Kidney capillary endothelial cell (primary cell): ENCODE measurements around the gene POP7.

Source experiments
- DNase-seq: peaks from one replicate; pipeline ENCODE4 v3.0.0-alpha.2; 2018; ENCODE audit warnings: low spot score

Gene POP7

DNA sequence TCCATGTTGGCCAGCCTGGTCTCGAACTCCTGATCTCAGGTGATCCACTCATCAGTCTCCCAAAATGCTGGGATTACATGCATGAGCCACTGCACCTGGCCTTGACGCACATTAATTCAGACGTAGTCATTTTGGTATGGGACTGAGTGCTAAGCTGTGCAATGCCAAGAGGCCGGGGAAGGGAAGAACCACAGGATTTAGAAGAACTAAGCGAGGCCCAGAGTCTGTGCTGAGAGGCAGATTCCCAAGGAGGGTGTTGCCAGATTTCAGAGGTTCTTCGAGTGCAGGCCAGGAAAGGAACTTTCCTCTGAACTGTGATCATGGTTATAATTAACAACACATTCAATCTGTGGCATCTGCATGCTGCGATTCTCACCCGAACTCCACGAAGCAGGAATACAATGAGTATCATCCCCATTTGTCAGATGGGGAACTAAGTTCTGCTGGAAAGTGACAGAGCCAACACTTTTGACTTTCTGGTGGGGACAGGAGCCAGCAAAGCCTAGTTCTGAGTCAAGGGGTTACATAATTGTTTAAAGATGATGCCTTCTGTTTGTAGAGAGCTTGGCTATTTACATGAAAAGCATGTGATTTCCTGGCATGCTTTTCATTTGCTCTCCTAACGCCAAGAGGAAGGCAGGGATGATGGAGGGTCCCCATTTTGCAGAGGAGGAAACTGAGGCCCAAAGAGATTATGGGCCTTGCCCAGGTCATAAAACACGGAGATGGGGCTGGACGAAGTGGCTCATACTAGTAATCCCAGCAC is 21.3 kb downstream of the POP7 start:
- no peak for DNase-seq

- no peak for DNase-seq
Observed at GRCh38 chr7:100728196-100728595, 22.3 kb downstream of the POP7 start.

DNA sequence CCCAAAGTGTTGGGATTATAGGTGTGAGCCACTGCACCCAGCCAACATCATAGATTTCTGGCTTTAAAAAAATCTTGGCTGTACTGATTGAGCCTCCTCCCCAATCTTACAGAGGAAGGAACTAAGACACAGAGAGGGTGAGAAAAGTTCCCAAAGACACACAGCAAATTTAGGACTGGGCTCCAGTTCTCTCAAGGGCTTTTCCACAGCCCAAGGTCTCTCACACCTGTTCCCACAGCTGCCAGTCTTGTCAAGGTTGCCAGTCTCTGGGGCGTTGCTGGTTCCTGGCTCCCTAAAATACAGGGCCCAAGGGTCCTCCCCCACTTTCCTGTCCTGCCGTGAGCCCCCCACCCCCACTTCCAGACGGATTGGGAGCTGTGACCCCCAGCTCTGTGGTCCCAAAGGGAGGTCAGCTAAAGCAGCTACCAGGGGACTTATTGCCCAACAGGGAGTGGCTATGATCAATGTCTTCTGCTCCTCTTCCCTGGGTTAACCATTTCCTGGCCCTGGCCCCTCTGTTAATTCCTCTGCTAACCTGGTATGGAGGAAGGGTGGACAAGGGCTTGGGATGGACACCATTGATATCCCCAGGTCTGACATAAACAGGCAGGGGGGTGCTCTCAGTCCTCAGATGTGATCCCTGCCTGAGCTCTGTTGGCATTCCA is 24.3 kb downstream of the POP7 start:
- no peak for DNase-seq

DNA sequence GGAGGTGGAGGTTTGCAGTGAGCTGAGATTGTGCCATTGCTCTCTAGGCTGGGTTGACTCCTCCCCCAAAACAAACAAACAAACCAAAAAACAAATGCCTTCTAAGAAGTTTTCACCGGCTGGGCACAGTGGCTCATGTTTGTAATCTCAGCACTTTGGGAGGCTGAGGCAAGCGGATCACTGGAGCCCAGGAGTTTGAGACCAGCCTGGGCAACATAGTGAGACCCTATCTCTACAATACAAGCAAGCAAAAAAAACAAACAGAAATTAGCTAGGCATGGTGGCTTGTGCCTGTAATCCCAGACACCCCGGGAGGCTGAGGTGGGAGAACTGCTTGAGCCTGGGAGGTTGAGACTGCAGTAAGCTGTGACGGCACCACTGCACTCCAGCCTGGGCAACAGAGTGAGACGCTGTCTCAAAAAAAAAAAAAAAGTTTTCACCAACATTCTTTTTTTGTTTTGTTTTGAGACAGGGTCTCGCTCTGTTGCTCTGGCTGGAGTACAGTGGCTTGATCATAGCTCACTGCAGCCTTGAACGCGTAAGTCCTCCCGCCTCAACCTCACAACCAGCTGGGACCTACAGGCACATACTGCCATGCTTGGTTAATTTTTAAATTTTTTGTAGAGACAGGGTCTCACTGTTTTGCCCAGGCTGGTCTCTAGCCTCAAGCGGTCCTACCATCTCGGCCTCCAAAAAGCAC is 26.2 kb downstream of the POP7 start:
- no peak for DNase-seq

GRCh38 chr7:100735730-100736129 is 29.8 kb downstream of the POP7 start:
- DNase-seq, result no peak

- DNase-seq, result no peak
Observed at GRCh38 chr7:100736671-100737070, 30.8 kb downstream of the POP7 start.

DNA sequence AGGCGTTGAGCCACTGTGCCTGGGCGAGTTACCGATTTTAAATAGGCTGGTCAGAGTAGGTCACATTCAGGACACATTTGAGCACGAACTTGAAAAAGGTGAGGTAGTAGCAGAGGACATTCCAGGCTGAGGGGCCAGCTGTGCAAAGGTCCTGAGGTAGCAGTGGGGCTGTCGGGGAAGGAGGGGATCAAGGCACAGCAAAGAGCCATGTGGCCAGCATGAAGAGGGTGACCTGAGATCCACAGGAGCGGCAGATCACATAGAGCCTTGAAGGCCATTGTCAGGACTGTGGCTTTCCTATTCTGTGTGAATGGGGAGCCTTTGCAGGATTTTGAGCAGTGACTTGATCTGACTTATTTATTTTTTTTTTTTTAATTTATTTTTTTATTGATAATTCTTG is 34.0 kb downstream of the POP7 start:
- DNase-seq, result no peak

GRCh38 chr7:100744605-100745004 is 38.7 kb downstream of the POP7 start:
- DNase-seq, result no peak

DNA sequence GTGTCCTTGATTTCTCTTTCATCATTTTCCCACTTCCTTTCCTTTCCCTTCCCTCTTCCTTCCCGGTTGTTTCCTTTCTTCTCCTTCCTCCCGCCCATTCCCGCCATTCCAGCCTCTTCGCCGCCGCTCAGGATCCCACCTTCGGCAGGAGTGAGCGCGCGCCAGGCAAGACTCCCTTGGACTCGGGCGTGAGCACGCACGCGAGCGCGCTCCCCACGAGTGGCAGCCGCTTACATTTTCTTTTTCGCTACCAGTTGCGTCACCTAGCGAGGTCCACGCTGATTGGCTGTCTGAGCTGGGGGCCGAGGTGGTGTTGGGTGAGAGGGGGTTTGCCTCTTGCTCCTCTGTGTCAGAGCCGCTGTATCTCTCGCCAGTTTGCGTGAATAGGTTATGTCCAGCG is 39.3 kb downstream of the POP7 start:
- no peak for DNase-seq

GRCh38 chr7:100752994-100753393 is 47.1 kb downstream of the POP7 start:
- DNase-seq, result no peak

DNA sequence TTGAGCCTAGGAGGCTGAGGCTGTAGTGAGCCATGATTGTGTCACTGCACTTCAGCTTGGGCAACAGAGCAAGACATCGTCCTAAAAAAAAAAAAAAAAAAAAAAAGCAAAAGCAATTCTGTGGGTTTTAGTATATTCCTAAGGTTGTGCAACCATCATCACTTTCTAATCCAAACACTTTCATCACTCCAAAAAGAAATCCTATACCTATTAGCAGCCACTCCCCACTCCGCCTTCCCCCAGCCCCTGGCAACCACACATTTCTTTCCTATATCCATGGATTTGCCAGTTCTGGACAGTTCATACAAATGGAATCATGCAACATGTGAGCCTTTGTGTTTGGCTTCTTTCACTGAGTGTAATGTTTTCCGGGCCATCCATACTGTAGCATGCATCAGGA is 47.8 kb downstream of the POP7 start:
- no peak for DNase-seq
